ENCODE data around the gene LILRA2.
"Not testable (repeated sequence)": the region's sequence is repeated elsewhere in the genome, so short reads cannot be mapped to it uniquely, and the experiment has no call there.

Gene LILRA2

DNA sequence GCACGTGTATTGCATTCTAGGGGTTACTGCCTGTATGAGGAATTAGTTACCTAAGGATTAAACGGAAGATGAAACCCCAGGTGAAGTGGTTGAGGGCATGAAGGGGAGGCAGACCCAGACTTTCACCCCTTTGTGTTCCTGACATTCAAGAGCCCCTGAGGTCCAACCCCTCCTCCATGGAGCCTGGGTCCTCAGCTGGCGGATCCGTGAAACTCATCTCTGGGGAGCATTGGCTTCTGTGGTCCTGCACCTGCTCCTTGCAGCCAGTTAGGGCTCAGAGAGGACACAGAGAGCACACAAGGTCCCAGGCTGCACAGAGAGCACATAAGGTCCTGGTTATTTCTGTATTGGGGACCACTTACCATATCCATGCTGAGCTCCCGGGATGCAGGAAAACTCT, 12.8 kb downstream of the LILRA2 start:
- TF ChIP-seq CTCF (IDR thresholded peaks at IDR 0.05): no peak
- Mint-ChIP-seq H3K36me3 (ENCODE audit: low read depth) (no peaks in the 10 kb centered on the region), H3K4me3 (no peak overlapping the region), H3K4me1 (no peaks in the 10 kb centered on the region), H3K27ac (no peak overlapping the region), H3K27me3 (ENCODE audit: low read depth, poor library complexity) (peaks cover 2% of the 10 kb centered on the region), H3K9me3 (peaks cover 94% of the 10 kb centered on the region)
- no peak for DNase-seq

DNA sequence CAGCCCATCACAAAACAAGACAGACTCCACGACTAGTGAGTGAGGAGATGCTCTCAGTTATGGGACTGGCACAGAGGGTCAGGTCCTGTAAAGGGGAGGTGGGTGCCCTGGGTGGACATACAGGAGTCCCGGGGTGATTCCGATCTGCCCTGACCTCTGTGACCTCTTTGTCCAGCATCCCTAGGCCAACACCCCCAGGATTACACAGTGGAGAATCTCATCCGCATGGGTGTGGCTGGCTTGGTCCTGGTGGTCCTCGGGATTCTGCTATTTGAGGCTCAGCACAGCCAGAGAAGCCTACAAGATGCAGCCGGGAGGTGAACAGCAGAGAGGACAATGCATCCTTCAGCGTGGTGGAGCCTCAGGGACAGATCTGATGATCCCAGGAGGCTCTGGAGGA, 13.4 kb downstream of the LILRA2 start:
- Mint-ChIP-seq H3K27me3 (ENCODE audit: low read depth, poor library complexity) (peaks cover 2% of the 10 kb centered on the region), H3K4me3 (no peak overlapping the region), H3K4me1 (no peaks in the 10 kb centered on the region), H3K27ac (no peak overlapping the region), H3K9me3 (peaks cover 96% of the 10 kb centered on the region), H3K36me3 (ENCODE audit: low read depth) (no peaks in the 10 kb centered on the region)
- no peak for TF ChIP-seq CTCF (IDR thresholded peaks at IDR 0.05)
- DNase-seq: no peak

- H3K36me3 Mint-ChIP-seq (ENCODE audit: low read depth); H3K4me3 Mint-ChIP-seq; H3K4me1 Mint-ChIP-seq; H3K27me3 Mint-ChIP-seq (ENCODE audit: low read depth, poor library complexity); DNase-seq; H3K27ac Mint-ChIP-seq: not testable (repeated sequence)
- peaks cover 88% of the 10 kb centered on the region for H3K9me3 Mint-ChIP-seq
Observed at GRCh38 chr19:54593445-54593844, 19.9 kb downstream of the LILRA2 start, which contains the start of gene LILRA1. Gene LILRA1 (plus strand): TSS chr19:54593632. CDS start chr19:54594245, 613 bp downstream.

DNA sequence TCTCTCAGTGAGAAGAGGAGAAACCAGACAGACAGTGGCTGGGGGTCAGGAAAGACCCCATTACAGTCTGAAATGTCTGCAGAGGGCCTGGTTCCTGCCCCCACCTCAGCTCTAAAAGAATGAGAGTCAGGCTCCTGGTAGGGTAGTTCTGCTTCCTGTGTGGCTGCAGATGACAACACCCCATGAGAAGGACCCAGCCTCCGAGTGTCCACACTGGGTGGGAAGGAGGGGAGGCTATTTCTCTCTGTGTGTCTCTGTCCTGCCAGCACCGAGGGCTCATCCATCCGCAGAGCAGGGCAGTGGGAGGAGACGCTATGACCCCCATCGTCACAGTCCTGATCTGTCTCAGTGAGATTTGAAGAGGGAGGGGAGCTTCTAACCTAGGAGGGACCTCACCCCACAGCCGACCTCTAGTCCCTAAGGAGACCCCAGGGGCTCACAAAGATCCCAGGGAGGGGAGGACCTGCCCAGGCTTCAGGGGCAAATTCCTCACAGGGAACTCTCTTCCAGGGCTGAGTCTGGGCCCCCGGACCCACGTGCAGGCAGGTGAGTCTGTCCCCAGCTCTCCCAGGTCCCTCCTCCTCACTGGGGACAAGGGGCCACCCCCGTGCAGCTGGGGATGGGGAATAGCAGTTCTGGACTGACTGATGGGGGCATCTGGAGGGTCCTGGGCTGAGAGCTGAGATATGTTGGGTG, 20.5 kb downstream of the LILRA2 start:
- H3K27me3 Mint-ChIP-seq (ENCODE audit: low read depth, poor library complexity); H3K4me1 Mint-ChIP-seq; DNase-seq; H3K36me3 Mint-ChIP-seq (ENCODE audit: low read depth); H3K27ac Mint-ChIP-seq; H3K4me3 Mint-ChIP-seq: not testable (repeated sequence)
- H3K9me3 Mint-ChIP-seq: peaks cover 82% of the 10 kb centered on the region

DNA sequence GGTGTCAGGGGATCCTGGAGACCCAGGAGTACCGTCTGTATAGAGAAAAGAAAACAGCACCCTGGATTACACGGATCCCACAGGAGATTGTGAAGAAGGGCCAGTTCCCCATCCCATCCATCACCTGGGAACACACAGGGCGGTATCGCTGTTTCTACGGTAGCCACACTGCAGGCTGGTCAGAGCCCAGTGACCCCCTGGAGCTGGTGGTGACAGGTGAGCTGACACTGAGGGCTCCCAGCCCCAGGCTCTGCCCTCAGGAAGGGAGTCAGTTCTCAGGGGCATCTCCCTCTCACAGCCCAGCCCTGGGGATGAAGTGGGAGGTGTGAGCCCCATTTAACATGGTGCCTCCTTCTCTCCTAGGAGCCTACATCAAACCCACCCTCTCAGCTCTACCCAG, 21.1 kb downstream of the LILRA2 start:
- H3K4me3 Mint-ChIP-seq: no peak overlapping the region
- no peaks in the 10 kb centered on the region for H3K27me3 Mint-ChIP-seq (ENCODE audit: low read depth, poor library complexity)
- peaks cover 80% of the 10 kb centered on the region for H3K9me3 Mint-ChIP-seq
- TF ChIP-seq CTCF (IDR thresholded peaks at IDR 0.05): no peak
- no peaks in the 10 kb centered on the region for H3K36me3 Mint-ChIP-seq (ENCODE audit: low read depth)
- no peaks in the 10 kb centered on the region for H3K4me1 Mint-ChIP-seq
- DNase-seq: no peak
- no peak overlapping the region for H3K27ac Mint-ChIP-seq

- DNase-seq; H3K4me1 Mint-ChIP-seq; H3K4me3 Mint-ChIP-seq; H3K27ac Mint-ChIP-seq; H3K36me3 Mint-ChIP-seq (ENCODE audit: low read depth); H3K27me3 Mint-ChIP-seq (ENCODE audit: low read depth, poor library complexity): not testable (repeated sequence)
- H3K9me3 Mint-ChIP-seq: peaks cover 80% of the 10 kb centered on the region
Observed at GRCh38 chr19:54595680-54596436, 22.3 kb downstream of the LILRA2 start.

GRCh38 chr19:54600212-54600611, 26.6 kb downstream of the LILRA2 start:
- Mint-ChIP-seq H3K27me3 (ENCODE audit: low read depth, poor library complexity) (no peaks in the 10 kb centered on the region), H3K27ac (no peak overlapping the region), H3K4me1 (no peaks in the 10 kb centered on the region), H3K9me3 (peaks cover 78% of the 10 kb centered on the region), H3K4me3 (no peak overlapping the region), H3K36me3 (ENCODE audit: low read depth) (no peaks in the 10 kb centered on the region)
- no peak for DNase-seq
- no peak for TF ChIP-seq CTCF (IDR thresholded peaks at IDR 0.05)

All from nephron progenitor cell (in vitro differentiated cells).